Rectal smooth muscle tissue (tissue), 1 donor: ENCODE measurements around the gene KRT81.

Source experiments
- H3K27ac ChIP-seq: one replicate; pipeline ENCODE4 v1.7.0; 2013; ENCODE audit warnings: low read depth, low read length, inconsistent platforms
- H3K27me3 ChIP-seq: one replicate; pipeline ENCODE4 v1.7.0; 2013; ENCODE audit warnings: low read length; ENCODE audit not compliant: control insufficient read depth, insufficient read depth
- H3K36me3 ChIP-seq: one replicate; pipeline ENCODE4 v1.7.0; 2013; ENCODE audit warnings: low read length; ENCODE audit not compliant: control insufficient read depth, insufficient read depth
- H3K4me1 ChIP-seq: one replicate; pipeline ENCODE4 v1.7.0; 2013; ENCODE audit warnings: low read length; ENCODE audit not compliant: control insufficient read depth, insufficient read depth
- H3K4me3 ChIP-seq: one replicate; pipeline ENCODE4 v1.7.0; 2013; ENCODE audit warnings: low read length
- H3K9ac ChIP-seq: one replicate; pipeline ENCODE4 v1.7.0; 2013; ENCODE audit warnings: low read length

Gene KRT81

GRCh38 chr12:52274521-52275120, 16.7 kb downstream of the KRT81 start, which contains the start of gene KRT86:
Gene KRT86 (plus strand): TSS chr12:52274645. CDS start chr12:52301917, 27,272 bp downstream.
- peaks cover 2% of the 10 kb centered on the region for H3K27me3 ChIP-seq
- peaks cover 11% of the 10 kb centered on the region for H3K4me1 ChIP-seq
- H3K36me3 ChIP-seq, result no peaks in the 10 kb centered on the region
- no peak within 1 kb of the TSS for H3K4me3 ChIP-seq
- H3K9ac ChIP-seq, result no peak within 1 kb of the TSS
- no peak within 1 kb of the TSS for H3K27ac ChIP-seq

GRCh38 chr12:52271158-52271557, 20.2 kb downstream of the KRT81 start:
- Histone ChIP-seq H3K9ac (no peak overlapping the region), H3K27me3 (no peaks in the 10 kb centered on the region), H3K27ac (no peak overlapping the region), H3K4me3 (no peak overlapping the region), H3K4me1 (no peaks in the 10 kb centered on the region), H3K36me3 (no peaks in the 10 kb centered on the region)

- H3K4me3 ChIP-seq, result no peak overlapping the region
- H3K4me1 ChIP-seq, result no peaks in the 10 kb centered on the region
These were observed 20.7 kb downstream of the KRT81 start for GRCh38 chr12:52270541-52271070.

GRCh38 chr12:52268212-52268611, 23.1 kb downstream of the KRT81 start:
- Histone ChIP-seq H3K4me3 (no peak overlapping the region), H3K36me3 (no peaks in the 10 kb centered on the region), H3K27me3 (no peaks in the 10 kb centered on the region), H3K4me1 (no peaks in the 10 kb centered on the region), H3K9ac (no peak overlapping the region), H3K27ac (no peak overlapping the region)

More at GRCh38 chr12:52270541-52271070, 20.7 kb downstream of the KRT81 start:
- Histone ChIP-seq H3K27me3 (no peaks in the 10 kb centered on the region), H3K9ac (no peak overlapping the region), H3K27ac (no peak overlapping the region), H3K36me3 (no peaks in the 10 kb centered on the region)

- Histone ChIP-seq H3K4me3 (no peak overlapping the region), H3K9ac (no peak overlapping the region), H3K27ac (no peak overlapping the region), H3K4me1 (no peaks in the 10 kb centered on the region), H3K36me3 (no peaks in the 10 kb centered on the region), H3K27me3 (no peaks in the 10 kb centered on the region)
These were observed 23.6 kb downstream of the KRT81 start for GRCh38 chr12:52267699-52268098.

- H3K4me3 ChIP-seq, result no peak overlapping the region
- H3K4me1 ChIP-seq, result no peaks in the 10 kb centered on the region
- no peaks in the 10 kb centered on the region for H3K27me3 ChIP-seq
- no peak overlapping the region for H3K27ac ChIP-seq
- no peaks in the 10 kb centered on the region for H3K36me3 ChIP-seq
- no peak overlapping the region for H3K9ac ChIP-seq
These were observed 24.1 kb downstream of the KRT81 start for GRCh38 chr12:52267266-52267665.

- Histone ChIP-seq H3K27me3 (no peaks in the 10 kb centered on the region), H3K27ac (no peak overlapping the region), H3K36me3 (no peaks in the 10 kb centered on the region), H3K4me3 (no peak overlapping the region), H3K9ac (no peak overlapping the region), H3K4me1 (no peaks in the 10 kb centered on the region)
These were observed 24.8 kb downstream of the KRT81 start for GRCh38 chr12:52266514-52266913.

GRCh38 chr12:52264435-52264825, 26.9 kb downstream of the KRT81 start:
- no peaks in the 10 kb centered on the region for H3K4me1 ChIP-seq
- no peak overlapping the region for H3K27ac ChIP-seq
- no peaks in the 10 kb centered on the region for H3K36me3 ChIP-seq
- no peaks in the 10 kb centered on the region for H3K27me3 ChIP-seq
- no peak overlapping the region for H3K9ac ChIP-seq
- H3K4me3 ChIP-seq, result no peak overlapping the region

GRCh38 chr12:52263761-52264434, 27.4 kb downstream of the KRT81 start:
- H3K4me3 ChIP-seq, result no peak overlapping the region
- H3K9ac ChIP-seq, result no peak overlapping the region
- H3K27ac ChIP-seq, result no peak overlapping the region
- no peaks in the 10 kb centered on the region for H3K27me3 ChIP-seq
- no peaks in the 10 kb centered on the region for H3K4me1 ChIP-seq
- no peaks in the 10 kb centered on the region for H3K36me3 ChIP-seq

GRCh38 chr12:52262286-52262685, 29.0 kb downstream of the KRT81 start:
- H3K27me3 ChIP-seq, result peaks cover 5% of the 10 kb centered on the region
- no peaks in the 10 kb centered on the region for H3K36me3 ChIP-seq
- no peak overlapping the region for H3K4me3 ChIP-seq
- H3K4me1 ChIP-seq, result no peaks in the 10 kb centered on the region
- no peak overlapping the region for H3K27ac ChIP-seq
- H3K9ac ChIP-seq, result no peak overlapping the region

GRCh38 chr12:52261208-52261484, 30.2 kb downstream of the KRT81 start:
- Histone ChIP-seq H3K36me3 (no peaks in the 10 kb centered on the region), H3K4me3 (no peak overlapping the region), H3K9ac (no peak overlapping the region), H3K27me3 (peaks cover 9% of the 10 kb centered on the region), H3K27ac (no peak overlapping the region), H3K4me1 (no peaks in the 10 kb centered on the region)

- Histone ChIP-seq H3K4me3 (no peak overlapping the region), H3K9ac (no peak overlapping the region), H3K36me3 (no peaks in the 10 kb centered on the region), H3K27me3 (peaks cover 9% of the 10 kb centered on the region), H3K27ac (no peak overlapping the region), H3K4me1 (no peaks in the 10 kb centered on the region)
These were observed 30.8 kb downstream of the KRT81 start for GRCh38 chr12:52260361-52261207.
